ENCODE results near the gene BMP15. TPM values are rescaled to one million over a fixed set of nuclear protein-coding genes. Genes with fewer than 3 reads are reported as not detected.

The BMP15 gene
- total RNA-seq, result not detected

DNA sequence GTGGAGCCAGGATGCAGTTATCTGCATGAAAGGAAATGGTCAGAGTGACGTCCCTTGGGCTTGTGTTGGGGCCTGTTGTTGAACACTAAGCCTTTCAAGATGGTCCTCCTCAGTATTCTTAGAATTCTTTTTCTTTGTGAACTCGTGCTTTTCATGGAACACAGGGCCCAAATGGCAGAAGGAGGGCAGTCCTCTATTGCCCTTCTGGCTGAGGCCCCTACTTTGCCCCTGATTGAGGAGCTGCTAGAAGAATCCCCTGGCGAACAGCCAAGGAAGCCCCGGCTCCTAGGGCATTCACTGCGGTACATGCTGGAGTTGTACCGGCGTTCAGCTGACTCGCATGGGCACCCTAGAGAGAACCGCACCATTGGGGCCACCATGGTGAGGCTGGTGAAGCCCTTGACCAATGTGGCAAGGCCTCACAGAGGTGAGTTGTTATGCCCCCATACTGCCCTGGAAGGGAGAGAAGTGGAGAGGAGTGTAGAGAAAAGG lies at the start of gene BMP15:
Gene BMP15, plus strand, starts transcription at position 51 of the 492 bp plus-strand sequence. Its CDS starts 49 bp downstream, at position 100.
- Histone ChIP-seq H3K27me3 (replicated peaks; ENCODE audit: insufficient read depth) (no peaks in the 10 kb centered on the region), H3K27ac (no peak within 1 kb of the TSS), H3K36me3 (no peaks in the 10 kb centered on the region), H3K4me3 (no peak within 1 kb of the TSS), H3K9me3 (no peaks in the 10 kb centered on the region), H3K4me1 (replicated peaks) (no peaks in the 10 kb centered on the region)
- no peak for DNase-seq (ENCODE audit: low spot score)
- WGBS, result 94% methylated on average over 9 of the region's 9 CpGs
- TF ChIP-seq POLR2AphosphoS5 (IDR thresholded peaks at IDR 0.05) (no peak), POLR2A (IDR thresholded peaks at IDR 0.05) (no peak)
- TF ChIP-seq, protein P1, sequence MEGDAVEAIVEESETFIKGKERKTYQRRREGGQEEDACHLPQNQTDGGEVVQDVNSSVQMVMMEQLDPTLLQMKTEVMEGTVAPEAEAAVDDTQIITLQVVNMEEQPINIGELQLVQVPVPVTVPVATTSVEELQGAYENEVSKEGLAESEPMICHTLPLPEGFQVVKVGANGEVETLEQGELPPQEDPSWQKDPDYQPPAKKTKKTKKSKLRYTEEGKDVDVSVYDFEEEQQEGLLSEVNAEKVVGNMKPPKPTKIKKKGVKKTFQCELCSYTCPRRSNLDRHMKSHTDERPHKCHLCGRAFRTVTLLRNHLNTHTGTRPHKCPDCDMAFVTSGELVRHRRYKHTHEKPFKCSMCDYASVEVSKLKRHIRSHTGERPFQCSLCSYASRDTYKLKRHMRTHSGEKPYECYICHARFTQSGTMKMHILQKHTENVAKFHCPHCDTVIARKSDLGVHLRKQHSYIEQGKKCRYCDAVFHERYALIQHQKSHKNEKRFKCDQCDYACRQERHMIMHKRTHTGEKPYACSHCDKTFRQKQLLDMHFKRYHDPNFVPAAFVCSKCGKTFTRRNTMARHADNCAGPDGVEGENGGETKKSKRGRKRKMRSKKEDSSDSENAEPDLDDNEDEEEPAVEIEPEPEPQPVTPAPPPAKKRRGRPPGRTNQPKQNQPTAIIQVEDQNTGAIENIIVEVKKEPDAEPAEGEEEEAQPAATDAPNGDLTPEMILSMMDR (IDR thresholded peaks at IDR 0.05), result no peak
- intact Hi-C loops (cut with DNase I), result no loop called here

DNA sequence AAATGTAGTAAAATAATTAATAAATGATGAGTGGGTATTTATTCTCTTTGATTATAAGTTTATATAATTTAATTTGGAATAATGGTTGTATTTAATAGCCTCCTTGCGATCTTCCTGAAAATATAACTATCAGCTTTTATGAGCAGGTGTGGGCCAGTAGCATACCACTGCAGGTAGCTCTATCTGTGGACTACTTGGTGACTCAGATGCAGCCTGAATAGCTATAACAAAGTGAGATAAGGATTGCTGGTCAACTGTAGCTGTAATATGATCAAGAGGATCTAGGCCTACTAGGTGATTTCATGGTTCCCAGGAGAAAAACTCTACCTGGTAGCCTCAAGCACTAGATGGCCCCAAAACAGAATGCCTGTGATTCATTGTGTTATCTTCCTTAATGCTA lies 47.1 kb upstream of the BMP15 start:
- intact Hi-C loops (cut with DNase I), result no loop called here
- Histone ChIP-seq H3K36me3 (no peaks in the 10 kb centered on the region), H3K27me3 (replicated peaks; ENCODE audit: insufficient read depth) (no peaks in the 10 kb centered on the region), H3K4me1 (replicated peaks) (no peaks in the 10 kb centered on the region), H3K27ac (no peak overlapping the region), H3K9me3 (no peaks in the 10 kb centered on the region), H3K4me3 (no peak overlapping the region)
- TF ChIP-seq POLR2A (IDR thresholded peaks at IDR 0.05), result no peak
- TF ChIP-seq POLR2AphosphoS5 (IDR thresholded peaks at IDR 0.05), result no peak
- TF ChIP-seq, protein P1 (IDR thresholded peaks at IDR 0.05), result no peak
- 100% methylated on average over 1 of the region's 1 CpG for WGBS
- no peak for DNase-seq (ENCODE audit: low spot score)

DNA sequence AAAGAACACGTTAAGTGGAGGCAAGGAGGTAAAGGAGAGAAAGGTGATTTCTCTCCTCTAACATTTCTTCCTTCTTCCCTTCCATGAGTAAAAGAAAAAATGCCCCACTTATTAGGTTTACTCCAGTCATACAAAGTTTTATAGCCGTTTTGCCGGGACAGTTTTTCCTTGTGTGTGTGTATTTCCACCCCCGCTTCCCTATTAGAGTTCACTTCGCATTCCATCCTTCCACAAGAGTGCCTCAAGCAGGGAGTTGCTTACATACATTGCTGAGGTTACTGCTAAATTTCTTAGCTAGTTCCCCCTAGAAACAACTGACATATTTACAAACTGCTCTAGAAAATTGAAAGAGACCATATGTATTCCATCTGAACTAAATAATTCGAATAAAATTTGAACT lies 45.2 kb upstream of the BMP15 start:
- Histone ChIP-seq H3K27ac (no peak overlapping the region), H3K36me3 (no peaks in the 10 kb centered on the region), H3K9me3 (no peaks in the 10 kb centered on the region), H3K4me3 (no peak overlapping the region), H3K27me3 (replicated peaks; ENCODE audit: insufficient read depth) (no peaks in the 10 kb centered on the region), H3K4me1 (replicated peaks) (no peaks in the 10 kb centered on the region)
- no peak for DNase-seq (ENCODE audit: low spot score)
- intact Hi-C loops (cut with DNase I), result no loop called here
- WGBS, result 52% methylated on average over 6 of the region's 6 CpGs
- TF ChIP-seq POLR2AphosphoS5 (IDR thresholded peaks at IDR 0.05), result no peak
- TF ChIP-seq, protein P1 (IDR thresholded peaks at IDR 0.05), result no peak
- no peak for TF ChIP-seq POLR2A (IDR thresholded peaks at IDR 0.05)

DNA sequence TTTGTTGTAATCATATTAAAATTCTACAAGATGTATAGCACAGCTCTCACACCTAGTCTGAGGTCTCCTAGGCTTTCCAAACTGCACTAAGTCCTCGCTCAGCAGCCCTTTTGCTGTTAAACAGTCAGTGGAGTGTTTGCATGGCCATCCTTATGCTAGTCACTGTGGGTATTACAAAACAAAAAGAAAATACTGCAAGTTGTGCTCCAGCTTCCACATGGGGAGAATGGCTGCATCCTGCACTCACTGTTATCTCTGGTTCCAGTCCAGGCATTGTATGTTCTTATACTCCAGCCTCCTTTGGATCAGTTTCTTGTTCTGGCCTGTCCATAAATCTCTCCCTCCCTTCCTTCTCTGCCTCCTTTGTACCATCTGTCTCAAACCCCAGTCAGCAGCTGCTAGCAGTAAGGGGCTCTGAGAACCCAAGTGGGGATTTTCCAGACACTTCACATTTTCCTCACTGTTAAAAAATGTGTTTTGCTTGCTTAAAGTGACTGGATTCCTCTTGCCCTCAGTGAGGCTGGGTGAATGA lies 38.5 kb upstream of the BMP15 start:
- no peak overlapping the region for H3K4me3 ChIP-seq
- 75% methylated on average over 1 of the region's 1 CpG for WGBS
- H3K36me3 ChIP-seq, result no peaks in the 10 kb centered on the region
- intact Hi-C loops (cut with DNase I), result no loop called here
- H3K27me3 ChIP-seq (replicated peaks; ENCODE audit: insufficient read depth), result no peaks in the 10 kb centered on the region
- H3K9me3 ChIP-seq, result no peaks in the 10 kb centered on the region
- no peak for DNase-seq (ENCODE audit: low spot score)
- TF ChIP-seq POLR2A (IDR thresholded peaks at IDR 0.05) (no peak), POLR2AphosphoS5 (IDR thresholded peaks at IDR 0.05) (no peak)
- TF ChIP-seq, protein P1 (IDR thresholded peaks at IDR 0.05), result no peak
- no peak overlapping the region for H3K27ac ChIP-seq
- H3K4me1 ChIP-seq (replicated peaks), result no peaks in the 10 kb centered on the region

DNA sequence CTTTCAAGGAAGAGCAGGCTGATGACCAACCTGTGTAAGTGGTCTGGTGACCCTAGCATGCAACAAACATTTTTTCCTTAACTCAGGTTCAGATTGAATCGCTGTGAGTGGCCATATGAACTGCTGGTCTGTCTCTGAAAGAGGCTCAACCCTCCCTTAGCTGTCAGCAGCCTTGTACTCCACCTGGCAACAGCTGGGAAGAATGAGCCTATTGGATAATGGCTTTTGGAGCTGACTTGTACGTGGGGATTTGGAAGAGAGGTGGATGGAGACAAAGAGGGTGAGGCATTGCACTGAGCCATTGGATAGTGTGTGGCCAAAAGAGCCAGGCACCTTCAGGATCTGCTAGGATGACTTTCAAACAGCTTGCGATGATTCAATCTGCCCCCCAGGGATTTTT lies 35.7 kb upstream of the BMP15 start:
- intact Hi-C loops (cut with DNase I), result no loop called here

More for the DNA sequence above, 35.7 kb upstream of the BMP15 start:
- Histone ChIP-seq H3K9me3 (no peaks in the 10 kb centered on the region), H3K36me3 (no peaks in the 10 kb centered on the region), H3K4me1 (replicated peaks) (no peaks in the 10 kb centered on the region), H3K27me3 (replicated peaks; ENCODE audit: insufficient read depth) (no peaks in the 10 kb centered on the region), H3K4me3 (no peak overlapping the region), H3K27ac (no peak overlapping the region)
- no peak for DNase-seq (ENCODE audit: low spot score)
- no peak for TF ChIP-seq POLR2A (IDR thresholded peaks at IDR 0.05)
- no peak for TF ChIP-seq POLR2AphosphoS5 (IDR thresholded peaks at IDR 0.05)
- WGBS, result 55% methylated on average over 3 of the region's 3 CpGs
